Activated naive CD4-positive, alpha-beta T cell treated with anti-CD3 and anti-CD28 coated beads, Interleukin-2, amount 50 U/mL, for 72 hours (primary cell): ENCODE data around the gene TMEM41A. TPM values are rescaled to one million over a fixed set of nuclear protein-coding genes. Genes with fewer than 3 reads are reported as not detected.
"Not testable (repeated sequence)": the region's sequence is repeated elsewhere in the genome, so short reads cannot be mapped to it uniquely, and the experiment has no call there.

Experiments used
- ATAC-seq, 2 donors: fragments of 150-1000 bp; cut with Tn5 transposase; 2 replicates each; pipeline ENCODE4 v1.10.0; 2021; ENCODE audit warnings: mild to moderate bottlenecking in 2 of 2, moderate library complexity in 2 of 2
- DNase-seq, 2 donors: peaks; one replicate each; pipeline ENCODE4 v3.0.0; 2021 to 2022; ENCODE audit warnings: low spot score in 2 of 2
- H3K27ac Mint-ChIP-seq, 2 donors: one replicate each; pipeline ENCODE4 v1.8.0; 2022; ENCODE audit warnings: mild to moderate bottlenecking in 2 of 2, mixed read lengths in 2 of 2
- H3K36me3 Mint-ChIP-seq, 2 donors: one replicate each; pipeline ENCODE4 v1.8.0; 2022; ENCODE audit warnings: mixed read lengths in 2 of 2
- H3K9me3 Mint-ChIP-seq, 2 donors: one replicate each; pipeline ENCODE4 v1.8.0; 2022; ENCODE audit warnings: mixed read lengths in 2 of 2
- total RNA-seq, 2 donors: library from RNA; stranded (reverse); gene quantifications; one replicate each; pipeline ENCODE4 v1.2.3, GENCODE V29; 2022

TMEM41A gene
- total RNA-seq, 2 donors from 2014 or later: 9.4 to 26.6 TPM

- no peak for ATAC-seq
Measured at GRCh38 chr3:185460309-185460708, 38.5 kb downstream of the TMEM41A start.

GRCh38 chr3:185457376-185457775 lies 41.5 kb downstream of the TMEM41A start:
- Mint-ChIP-seq H3K9me3 (no peaks in the 10 kb centered on the region), H3K36me3 (no peaks in the 10 kb centered on the region), H3K27ac (no peak overlapping the region)
- DNase-seq (no peak), ATAC-seq (no peak)

More at GRCh38 chr3:185460309-185460708, 38.5 kb downstream of the TMEM41A start:
- no peak overlapping the region for H3K27ac Mint-ChIP-seq
- H3K36me3 Mint-ChIP-seq: no peaks in the 10 kb centered on the region
- no peaks in the 10 kb centered on the region for H3K9me3 Mint-ChIP-seq
- DNase-seq: no peak

- ATAC-seq, H3K36me3 Mint-ChIP-seq, H3K9me3 Mint-ChIP-seq, H3K27ac Mint-ChIP-seq, DNase-seq: not testable (repeated sequence)
Measured at GRCh38 chr3:185451432-185451831, 47.4 kb downstream of the TMEM41A start.

GRCh38 chr3:185448107-185448506 lies 50.7 kb downstream of the TMEM41A start:
- DNase-seq: no peak
- no peaks in the 10 kb centered on the region for H3K36me3 Mint-ChIP-seq
- H3K9me3 Mint-ChIP-seq: no peaks in the 10 kb centered on the region
- ATAC-seq: peak in 1 of 2 donors; percentile 68
- no peak overlapping the region for H3K27ac Mint-ChIP-seq

GRCh38 chr3:185444329-185444728 lies 54.5 kb downstream of the TMEM41A start:
- Mint-ChIP-seq H3K27ac (no peak overlapping the region), H3K9me3 (no peaks in the 10 kb centered on the region), H3K36me3 (no peaks in the 10 kb centered on the region)
- DNase-seq (no peak), ATAC-seq (no peak)

- DNase-seq (no peak), ATAC-seq (no peak)
- H3K9me3 Mint-ChIP-seq: no peaks in the 10 kb centered on the region
- H3K27ac Mint-ChIP-seq: no peak overlapping the region
- H3K36me3 Mint-ChIP-seq: no peaks in the 10 kb centered on the region
Measured at GRCh38 chr3:185442031-185442430, 56.8 kb downstream of the TMEM41A start.

- DNase-seq (no peak), ATAC-seq (no peak)
- no peaks in the 10 kb centered on the region for H3K9me3 Mint-ChIP-seq
- no peak overlapping the region for H3K27ac Mint-ChIP-seq
- H3K36me3 Mint-ChIP-seq: no peaks in the 10 kb centered on the region
Measured at GRCh38 chr3:185439745-185440466, 58.9 kb downstream of the TMEM41A start.

Other genes with a start within 250 kb of the TMEM41A start
- gene EHHADH, start 245.0 kb downstream of the TMEM41A start, total RNA-seq: 1 to 10 TPM; 2.3 to 4.2 TPM
- gene MAP3K13, start 135.9 kb downstream of the TMEM41A start, total RNA-seq: 10 to 100 TPM; 10.7 to 17.7 TPM
- not detected for gene LIPH, start 53.6 kb upstream of the TMEM41A start, total RNA-seq
- gene SENP2, start 87.3 kb upstream of the TMEM41A start, total RNA-seq: 10 to 100 TPM; 30.6 to 38.6 TPM